NCI-H146 treated with DMSO at 0.1 percent for 48 hours (cell line): Measurements from ENCODE around the gene TBC1D9B.
"Not testable (repeated sequence)": the region's sequence is repeated elsewhere in the genome, so short reads cannot be mapped to it uniquely, and the experiment has no call there.

ENCODE experiments used
- DNase-seq: peaks from one replicate; lab custom pipeline; 2025; ENCODE audit not compliant: unreplicated experiment; lab: John Stamatoyannopoulos, UW

The TBC1D9B gene

DNA sequence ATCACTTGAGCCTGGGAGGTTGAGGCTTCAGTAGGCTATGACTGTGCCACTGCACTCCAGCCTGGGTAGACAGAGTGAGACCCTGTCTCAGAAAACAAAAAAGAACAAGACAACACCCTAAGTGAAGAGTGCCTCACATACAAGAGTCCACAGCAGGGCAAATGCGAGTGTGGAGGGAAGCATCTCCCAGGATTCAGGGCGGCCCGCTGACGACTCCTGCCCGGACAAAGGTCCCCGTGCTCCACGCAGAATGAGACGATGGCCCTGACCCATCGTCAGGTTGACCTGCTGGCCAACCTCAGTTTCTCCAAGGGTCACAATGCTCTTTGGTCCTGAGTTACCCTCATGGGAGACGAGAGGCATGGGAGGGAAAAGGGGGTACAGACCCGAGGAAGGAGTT is 67.4 kb downstream of the TBC1D9B start:
- DNase-seq = no peak

- DNase-seq = no peak
Observed at GRCh38 chr5:179839328-179840256, 68.1 kb downstream of the TBC1D9B start.

- DNase-seq = no peak
Observed at GRCh38 chr5:179837076-179838011, 70.4 kb downstream of the TBC1D9B start.

- DNase-seq = no peak
Observed at GRCh38 chr5:179836225-179837019, 71.3 kb downstream of the TBC1D9B start.

DNA sequence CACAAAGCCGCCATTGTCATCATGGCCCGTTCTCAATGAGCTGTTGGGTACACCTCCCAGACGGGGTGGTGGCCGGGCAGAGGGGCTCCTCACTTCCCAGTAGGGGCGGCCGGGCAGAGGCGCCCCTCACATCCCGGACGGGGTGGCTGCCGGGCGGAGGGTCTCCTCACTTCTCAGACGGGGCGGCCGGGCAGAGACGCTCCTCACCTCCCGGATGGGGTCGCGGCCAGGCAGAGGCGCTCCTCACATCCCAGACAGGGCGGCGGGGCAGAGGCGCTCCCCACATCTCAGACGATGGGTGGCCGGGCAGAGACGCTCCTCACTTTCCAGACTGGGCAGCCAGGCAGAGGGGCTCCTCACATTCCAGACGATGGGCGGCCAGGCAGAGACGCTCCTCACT is 72.8 kb downstream of the TBC1D9B start:
- not testable (repeated sequence) for DNase-seq

GRCh38 chr5:179834120-179834519 is 73.6 kb downstream of the TBC1D9B start:
- DNase-seq = no peak

- no peak for DNase-seq
Observed at GRCh38 chr5:179833709-179834070, 74.0 kb downstream of the TBC1D9B start.

DNA sequence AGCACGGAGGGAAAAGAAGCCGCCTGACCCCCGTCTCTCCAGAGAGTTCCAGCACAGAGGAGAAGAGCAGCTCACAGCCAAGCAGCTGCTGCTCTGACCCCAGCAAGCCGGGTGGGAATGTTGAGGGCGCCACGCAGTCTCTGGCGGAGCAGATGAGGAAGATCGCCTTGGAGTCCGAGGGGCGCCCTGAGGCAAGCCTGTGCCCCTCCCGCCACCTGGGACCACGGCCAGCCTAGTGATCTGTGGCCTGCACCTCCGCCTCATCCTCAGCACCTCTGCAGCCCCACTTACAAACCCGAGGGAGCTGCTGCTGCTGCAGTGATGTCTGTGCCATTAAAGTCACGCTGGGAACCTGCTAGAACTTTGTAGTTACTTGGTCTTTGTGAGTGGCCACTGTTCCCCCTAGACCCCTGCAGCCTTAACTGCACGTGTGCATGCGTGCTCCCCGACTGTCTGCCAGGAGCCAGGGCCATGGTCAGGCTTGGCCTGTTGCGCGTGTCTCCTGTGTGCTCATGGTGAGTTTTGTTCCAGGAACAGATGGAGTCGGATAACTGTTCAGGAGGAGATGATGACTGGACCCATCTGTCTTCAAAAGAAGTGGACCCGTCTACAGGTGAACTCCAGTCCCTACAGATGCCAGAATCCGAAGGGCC is 74.5 kb downstream of the TBC1D9B start:
- no peak for DNase-seq

DNA sequence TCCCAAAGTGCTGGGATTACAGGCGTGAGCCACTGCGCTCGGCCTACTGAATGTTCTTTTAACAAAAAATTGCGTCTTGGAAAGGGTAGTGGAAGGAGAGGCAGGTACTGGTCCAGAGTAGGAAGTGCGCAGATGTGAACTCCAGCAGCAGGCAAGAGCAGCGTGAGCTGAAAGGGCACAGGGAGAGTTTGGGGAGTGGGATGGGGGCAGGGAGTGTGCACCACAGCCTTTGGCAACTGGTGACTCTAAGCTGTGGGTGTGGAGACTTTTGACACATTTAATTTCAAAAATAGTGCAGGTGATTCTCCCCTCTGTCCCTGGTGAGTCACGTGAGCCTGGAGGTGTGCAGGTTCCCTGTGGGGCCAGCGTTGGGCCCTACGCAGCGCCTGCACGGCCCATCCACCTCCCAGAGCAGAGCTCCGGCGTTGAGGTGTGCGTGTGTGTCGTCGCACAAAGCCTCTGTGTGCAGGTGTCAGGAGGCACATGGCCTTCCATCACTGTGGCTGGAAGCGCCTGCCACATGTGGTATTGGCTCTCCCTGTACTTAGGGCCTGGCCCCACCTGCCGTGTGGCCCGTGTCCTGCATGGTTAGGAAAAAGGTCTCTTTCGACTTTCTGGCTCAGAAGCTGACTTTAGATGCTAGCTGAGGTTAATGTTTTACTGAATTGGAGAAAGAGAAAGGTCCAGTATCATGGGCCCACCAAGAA is 75.5 kb downstream of the TBC1D9B start:
- DNase-seq = no peak

GRCh38 chr5:179830818-179831468 is 76.8 kb downstream of the TBC1D9B start:
- DNase-seq = no peak

- no peak for DNase-seq
Observed at GRCh38 chr5:179829732-179830435, 77.8 kb downstream of the TBC1D9B start.

DNA sequence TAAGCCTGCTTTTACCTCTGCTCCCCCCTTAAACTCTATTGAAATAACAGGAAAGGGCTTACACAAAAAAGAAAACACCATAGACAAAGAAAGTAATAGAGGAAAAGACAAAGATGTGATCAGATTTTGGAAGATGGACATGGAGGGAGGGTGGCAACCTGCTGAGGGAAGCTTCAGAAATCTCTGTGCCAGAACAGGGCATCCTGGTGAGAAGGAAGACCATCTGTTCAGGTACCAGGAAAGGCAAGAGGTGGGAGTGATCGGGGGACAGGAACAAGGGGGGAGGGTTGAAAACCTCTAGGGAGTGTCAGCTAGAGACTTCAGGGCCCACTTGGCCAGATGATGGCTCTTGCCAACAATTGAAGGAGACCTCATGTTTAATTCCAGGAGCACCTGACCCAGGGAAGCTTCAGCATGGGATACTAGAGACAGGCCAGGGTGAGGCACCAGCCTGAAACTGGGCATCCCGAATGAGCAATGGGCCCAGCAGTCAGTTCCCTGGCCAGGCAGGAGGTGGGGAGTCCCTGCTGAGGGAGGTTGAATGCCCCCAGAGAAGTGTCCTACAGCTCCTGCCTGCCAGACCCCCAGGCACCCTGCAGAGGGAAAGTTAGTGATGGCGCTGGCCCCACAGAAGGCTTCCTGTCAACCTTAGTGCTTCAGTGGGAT is 78.8 kb downstream of the TBC1D9B start:
- DNase-seq = no peak

- no peak for DNase-seq
Observed at GRCh38 chr5:179827680-179828079, 80.0 kb downstream of the TBC1D9B start.

GRCh38 chr5:179825655-179826182 is 82.0 kb downstream of the TBC1D9B start:
- no peak for DNase-seq

DNA sequence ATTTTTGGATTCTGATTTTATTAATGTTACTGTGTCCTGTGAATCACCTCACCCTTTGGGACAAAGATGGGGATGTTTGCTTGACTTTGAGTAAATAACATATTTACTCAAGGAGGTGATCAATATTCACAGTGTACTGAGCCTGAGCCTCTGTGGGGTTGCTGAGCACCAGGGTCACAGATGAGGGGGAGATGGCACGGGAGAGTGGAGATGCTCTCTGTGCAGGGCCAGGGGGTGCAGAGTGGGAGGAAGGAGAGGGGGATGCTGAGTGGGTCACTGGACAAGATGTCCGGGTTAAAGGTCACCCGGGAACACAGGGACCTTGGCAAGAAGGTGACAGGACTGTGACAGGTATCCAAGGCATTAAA is 83.0 kb downstream of the TBC1D9B start:
- no peak for DNase-seq

GRCh38 chr5:179823937-179824744 is 83.6 kb downstream of the TBC1D9B start:
- no peak for DNase-seq

- no peak for DNase-seq
Observed at GRCh38 chr5:179822444-179822990, 85.2 kb downstream of the TBC1D9B start.
